MV-4-11 (cell line): ENCODE data around the gene HBEGF.
"Not testable (repeated sequence)": the region's sequence is repeated elsewhere in the genome, so short reads cannot be mapped to it uniquely, and the experiment has no call there.

Source experiments
- DNase-seq: peaks from one replicate; lab custom pipeline; 2025; lab: John Stamatoyannopoulos, UW

Gene HBEGF

DNA sequence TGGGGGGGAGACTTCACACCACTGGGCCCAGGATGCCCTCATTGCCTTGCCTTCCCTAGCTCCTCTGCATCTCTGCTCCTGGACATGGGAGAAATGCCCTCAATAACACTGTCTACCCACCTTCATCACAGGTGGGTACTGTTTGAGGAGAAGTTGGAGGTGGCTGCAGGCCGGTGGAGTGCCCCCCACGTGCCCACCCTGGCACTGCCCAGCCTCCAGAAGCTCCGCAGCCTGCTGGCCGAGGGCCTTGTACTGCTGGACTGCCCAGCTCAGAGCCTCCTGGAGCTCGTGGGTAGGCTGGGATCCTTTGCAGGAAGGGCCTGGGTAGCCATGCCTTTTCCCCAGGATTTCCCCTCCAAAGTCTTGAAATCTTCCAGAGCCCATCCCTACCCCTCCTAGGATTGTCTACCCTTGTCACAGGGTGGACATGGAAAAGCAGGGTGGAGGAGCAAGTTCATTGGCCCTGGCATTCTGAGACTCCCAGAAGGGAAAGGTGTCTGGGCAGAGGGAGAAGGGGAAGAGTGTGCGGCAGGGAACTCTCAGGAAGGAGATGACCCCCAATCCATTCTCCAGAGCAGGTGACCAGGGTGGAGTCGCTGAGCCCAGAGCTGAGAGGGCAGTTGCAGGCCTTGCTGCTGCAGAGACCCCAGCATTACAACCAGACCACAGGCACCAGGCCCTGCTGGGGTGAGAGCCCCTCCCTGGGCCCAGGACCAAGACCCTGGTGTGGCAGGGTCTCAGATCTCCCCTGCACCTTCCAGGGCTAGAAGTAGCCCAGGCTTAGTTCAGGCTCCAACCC lies 14.5 kb upstream of the HBEGF start:
- no peak for DNase-seq

GRCh38 chr5:140360101-140360500 lies 13.7 kb upstream of the HBEGF start, which contains the start of gene SLC4A9:
SLC4A9 (plus strand) TSS chr5:140360194; CDS start chr5:140360237, 43 bp downstream.
- no peak for DNase-seq

- no peak for DNase-seq
These were observed 12.4 kb upstream of the HBEGF start for GRCh38 chr5:140358738-140359310.

- peak; percentile 79 for DNase-seq
These were observed 11.3 kb upstream of the HBEGF start for GRCh38 chr5:140357726-140358093.

DNA sequence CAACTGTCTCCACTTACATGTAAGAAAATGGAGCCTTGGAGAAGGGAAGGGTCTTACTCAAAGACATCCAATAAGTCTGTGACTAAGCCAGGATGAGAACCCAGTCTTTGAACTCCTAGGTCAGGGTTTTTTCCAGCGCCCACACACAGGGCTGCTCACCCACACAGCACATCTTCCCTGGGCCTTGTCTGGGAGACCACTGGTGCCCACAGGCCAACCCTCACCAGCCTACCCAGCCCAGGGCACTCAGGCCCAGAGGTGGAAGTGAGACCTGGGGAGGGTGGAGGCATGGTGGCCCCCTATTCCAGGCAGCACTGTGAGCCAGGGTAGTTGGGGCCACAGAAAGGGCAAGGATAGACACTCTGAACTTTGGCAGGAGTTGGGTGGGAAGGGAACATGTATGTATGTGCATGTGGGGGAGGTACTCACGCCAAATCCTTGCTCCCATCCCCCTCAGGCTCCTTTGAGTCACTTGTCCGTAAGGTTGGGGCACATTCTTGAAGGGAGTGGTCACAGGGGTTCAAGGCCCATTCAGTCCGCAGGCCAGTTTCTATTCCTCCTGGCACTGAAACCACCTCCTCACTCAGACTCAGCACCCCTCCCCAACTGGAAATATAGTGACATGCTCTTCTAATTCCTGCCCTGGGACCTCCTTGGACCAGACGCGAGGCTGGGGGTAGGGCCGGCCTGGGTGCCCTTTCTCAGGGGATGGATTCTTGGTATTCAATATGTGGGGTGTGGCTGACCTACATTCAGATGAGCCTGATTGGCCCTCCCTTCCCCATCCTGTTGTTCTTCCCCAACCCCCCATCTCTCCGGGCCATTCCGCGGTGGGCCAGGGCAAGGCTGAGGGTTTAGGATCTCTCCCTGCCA lies 10.7 kb upstream of the HBEGF start:
- peak; percentile 85 for DNase-seq

DNA sequence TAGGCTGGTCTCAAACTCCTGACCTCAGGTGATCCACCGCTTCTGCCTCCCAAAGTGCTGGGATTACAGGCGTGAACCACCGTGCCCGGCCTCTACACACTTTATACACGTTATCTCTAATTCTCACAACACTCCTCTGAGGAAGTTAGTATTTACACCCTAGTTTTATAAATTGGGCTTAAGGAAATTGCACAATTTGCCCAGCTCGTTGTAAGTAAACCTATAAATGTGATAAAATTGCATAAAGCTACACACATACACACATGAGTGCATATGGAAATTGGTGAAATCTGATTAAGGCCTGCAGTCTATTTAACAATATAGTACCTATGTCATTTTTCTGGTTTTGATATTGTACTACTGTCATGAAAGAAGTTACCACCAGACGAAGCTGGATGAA lies 9.1 kb upstream of the HBEGF start:
- DNase-seq: peak; percentile 61

DNA sequence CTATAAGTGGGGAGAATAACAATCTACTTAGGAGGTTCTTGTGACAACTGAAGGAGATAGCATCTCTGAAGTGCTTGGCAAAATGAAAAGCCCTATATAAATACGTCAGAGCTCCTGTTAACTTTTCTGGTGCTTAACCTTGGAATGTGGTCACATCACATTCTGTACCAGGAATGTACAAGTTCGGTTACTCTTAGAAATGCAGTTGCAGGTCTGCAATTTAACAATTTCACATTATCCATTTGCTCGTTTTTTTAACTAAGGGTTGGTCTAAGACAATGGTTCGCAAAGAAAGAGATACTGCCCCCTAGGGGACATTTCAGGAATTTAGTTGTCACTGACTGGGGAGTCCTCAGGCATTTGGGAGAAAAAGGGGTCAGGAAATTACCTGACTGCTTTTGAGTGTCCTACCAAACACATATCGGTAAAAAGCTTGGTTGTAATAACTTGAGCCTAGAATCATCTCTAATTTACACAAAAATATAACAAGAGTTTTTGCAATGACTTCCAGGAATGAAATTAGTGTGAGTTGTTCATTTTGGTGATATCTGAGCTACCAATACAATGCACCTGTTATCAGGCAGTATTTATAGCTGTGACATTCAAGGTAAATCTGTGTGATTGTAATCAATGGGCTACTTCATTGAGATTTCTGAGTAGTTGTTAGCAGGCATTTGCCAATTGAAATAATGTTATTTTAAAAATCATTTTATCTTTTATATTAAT lies 5.4 kb upstream of the HBEGF start:
- DNase-seq: peak; percentile 69

DNA sequence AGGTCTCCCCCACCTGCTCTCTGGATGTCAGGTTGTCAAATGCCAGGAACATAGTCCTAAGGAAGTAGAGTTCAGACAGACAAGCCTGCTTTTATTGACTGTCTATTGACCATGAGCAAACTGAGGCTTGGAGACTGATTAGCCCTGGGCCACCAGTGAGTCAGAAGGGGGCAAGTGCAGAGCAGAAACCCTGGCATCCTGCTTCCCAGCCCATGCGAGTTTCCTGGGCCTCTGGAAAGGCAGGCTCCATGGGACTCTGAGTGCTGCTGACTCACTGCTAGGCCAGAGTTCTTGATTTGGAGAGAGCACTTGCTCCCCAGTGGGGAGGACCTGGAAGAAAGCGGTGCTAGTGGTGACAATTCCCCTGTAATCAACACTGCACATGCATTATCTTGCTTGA lies 2.8 kb upstream of the HBEGF start:
- DNase-seq: no peak

DNA sequence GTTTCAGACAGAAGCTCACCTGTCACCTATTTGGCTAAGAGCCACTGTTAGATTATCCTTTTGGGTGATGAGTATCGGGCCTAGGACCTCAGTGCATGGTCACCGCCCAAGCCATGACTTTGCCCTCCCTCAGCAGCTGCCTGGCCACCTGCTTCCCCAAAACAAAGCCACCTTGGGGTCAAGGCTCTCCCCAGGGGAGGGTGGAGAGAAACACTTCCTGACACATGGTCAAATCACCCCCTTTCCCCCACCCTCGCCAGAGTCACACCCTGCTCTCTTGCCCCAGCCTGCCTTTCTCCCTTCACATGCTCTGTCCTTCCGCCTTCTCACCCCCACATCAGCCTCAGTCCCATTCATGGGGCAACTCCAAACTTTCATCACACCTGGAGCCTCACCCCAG lies 1.7 kb upstream of the HBEGF start:
- no peak for DNase-seq

DNA sequence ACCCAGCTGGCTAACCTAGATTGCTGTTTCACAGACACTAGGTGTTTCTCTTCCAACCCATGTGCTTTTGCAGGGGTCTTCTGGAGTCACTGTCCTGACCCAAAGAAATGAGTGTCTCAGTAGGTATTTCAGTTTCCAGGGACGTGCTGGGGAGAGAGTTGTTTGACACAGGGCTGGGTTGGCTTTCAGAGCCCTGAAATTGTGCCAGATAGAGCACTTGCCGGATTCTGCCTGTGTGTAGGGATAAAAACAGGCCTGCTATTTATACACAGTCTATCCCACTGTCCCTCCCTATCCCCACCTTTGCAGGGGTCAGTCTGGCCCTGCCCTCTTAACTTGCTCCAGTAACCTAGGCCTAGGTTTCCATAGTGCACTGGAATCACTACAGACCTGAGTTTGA lies 957 bp upstream of the HBEGF start:
- no peak for DNase-seq

DNA sequence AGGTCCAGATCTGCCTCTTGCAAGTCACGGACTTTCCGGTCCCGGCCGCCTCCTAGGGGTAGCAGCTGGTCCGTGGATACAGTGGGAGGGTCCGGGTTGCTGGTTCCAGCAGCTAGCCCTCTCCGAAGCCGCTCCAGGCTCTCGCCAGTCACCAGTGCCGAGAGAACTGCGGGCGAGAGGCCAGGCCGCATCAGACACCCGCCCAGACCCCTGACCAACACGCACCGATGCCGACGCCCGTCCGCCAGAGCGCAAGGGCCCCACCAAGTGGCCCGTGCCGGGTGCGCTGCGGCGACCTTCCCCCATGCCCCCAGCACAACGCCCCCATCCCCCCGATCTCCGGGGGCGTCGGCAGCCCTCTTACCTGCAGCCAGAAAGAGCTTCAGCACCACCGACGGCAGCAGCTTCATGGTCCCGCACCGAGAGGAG lies 470 bp downstream of the HBEGF start:
- peak; percentile 21 for DNase-seq

GRCh38 chr5:140344683-140345423 lies 1.6 kb downstream of the HBEGF start:
- no peak for DNase-seq

GRCh38 chr5:140343849-140344248 lies 2.6 kb downstream of the HBEGF start:
- DNase-seq: not testable (repeated sequence)

- peak; percentile 56 for DNase-seq
These were observed 3.5 kb downstream of the HBEGF start for GRCh38 chr5:140342896-140343295.

- DNase-seq: peak; percentile 98
These were observed 4.1 kb downstream of the HBEGF start for GRCh38 chr5:140342287-140342686.

GRCh38 chr5:140341591-140341990 lies 4.8 kb downstream of the HBEGF start:
- no peak for DNase-seq

DNA sequence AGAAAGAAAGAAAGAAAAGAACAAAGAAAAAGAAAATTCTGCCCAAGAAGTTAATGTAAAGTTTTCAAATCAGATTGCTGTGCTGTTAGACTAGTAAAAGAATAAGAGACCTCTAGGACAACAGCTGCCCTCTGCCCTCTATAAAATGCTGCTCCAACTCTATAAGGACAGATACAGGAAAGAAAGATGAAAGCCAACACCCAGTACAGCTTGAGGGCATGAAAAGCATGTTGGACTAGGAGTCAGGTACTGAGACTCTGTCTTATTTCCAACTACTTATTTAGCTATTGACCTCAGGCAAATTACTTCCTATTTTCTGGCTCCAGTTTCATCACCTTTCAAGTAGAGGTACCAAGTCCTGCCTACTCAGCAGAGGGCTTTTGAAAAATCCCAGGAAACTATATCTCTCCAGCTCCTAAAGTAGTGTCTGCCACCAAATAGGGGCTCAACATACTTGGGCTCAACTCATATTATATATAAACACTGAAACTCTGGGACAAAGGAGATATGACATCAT lies 5.7 kb downstream of the HBEGF start:
- DNase-seq: peak; percentile 34

DNA sequence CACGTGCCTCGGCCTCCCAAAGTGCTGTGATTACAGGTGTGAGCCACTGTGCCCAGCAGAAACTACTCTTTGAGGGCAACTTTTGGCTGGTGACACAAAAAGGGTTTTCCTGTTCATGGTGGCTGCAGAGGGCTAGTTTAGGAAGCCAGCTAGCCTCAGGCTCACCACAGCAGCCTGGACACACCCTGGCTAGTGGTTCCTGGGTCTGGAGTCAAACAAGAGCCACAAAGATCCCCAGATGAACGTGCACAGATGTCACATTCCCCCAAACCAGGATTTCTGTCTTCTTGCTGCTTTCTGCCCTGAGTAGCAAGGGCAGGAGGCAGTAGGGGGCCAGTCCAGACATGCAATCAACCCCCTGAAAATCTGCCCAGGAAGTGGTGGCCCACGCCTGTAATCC lies 6.8 kb downstream of the HBEGF start:
- peak; percentile 86 for DNase-seq

DNA sequence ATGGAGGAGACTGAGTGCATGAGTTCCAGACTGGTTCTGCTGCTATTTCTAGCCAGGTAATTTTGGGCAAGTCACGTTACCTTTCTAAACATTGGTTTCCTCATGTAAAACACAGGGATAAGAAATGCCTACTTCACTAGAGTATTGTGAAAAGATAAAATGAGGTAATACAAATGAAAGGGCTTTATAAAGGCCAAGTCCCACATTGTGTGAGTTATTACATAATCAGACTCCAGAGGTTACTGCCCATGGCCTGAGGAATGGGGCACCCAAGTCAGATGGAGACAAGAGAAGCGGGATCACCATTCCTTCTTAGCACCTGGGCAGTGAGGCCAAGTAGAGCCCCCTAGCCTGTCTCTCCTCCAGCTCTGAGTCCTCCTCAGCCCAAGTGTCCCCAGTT lies 7.5 kb downstream of the HBEGF start:
- no peak for DNase-seq

DNA sequence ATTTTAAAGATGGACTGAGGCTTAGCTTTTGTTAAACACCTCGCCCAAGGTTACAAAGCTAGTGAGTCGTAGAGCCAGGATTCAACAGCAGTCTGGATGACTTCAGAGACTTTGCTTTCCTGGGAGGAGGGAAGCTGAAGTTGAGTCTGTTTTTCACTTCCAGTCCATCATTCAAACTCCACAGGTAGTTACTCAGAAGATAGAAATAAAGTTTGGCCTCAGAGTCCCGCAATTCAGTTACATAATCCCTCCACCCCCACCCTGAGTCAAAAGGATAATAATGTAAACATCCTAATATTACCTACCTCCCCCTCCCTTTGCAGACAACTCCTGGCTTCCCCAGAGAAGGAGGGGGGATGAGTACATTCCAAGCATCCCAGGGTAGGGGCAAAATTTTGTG lies 8.1 kb downstream of the HBEGF start:
- DNase-seq: no peak

DNA sequence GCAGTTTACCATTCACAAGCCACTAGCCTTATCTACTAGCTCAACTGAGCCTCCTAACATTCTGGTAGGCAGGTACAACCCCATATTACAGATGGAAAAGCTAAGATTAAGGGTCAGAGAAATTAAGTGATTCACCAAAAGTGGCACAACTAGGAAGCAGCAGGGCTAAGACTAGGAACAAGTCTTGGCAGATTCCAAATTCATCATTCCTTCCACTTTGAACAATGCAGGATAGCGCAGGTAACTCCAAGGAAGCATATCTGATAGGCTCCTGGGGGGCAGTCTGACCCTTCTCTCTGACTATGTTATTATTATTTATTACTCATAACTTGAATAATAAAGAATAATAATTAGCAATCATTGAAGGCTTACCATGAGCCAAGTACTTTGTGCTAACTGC lies 8.5 kb downstream of the HBEGF start:
- DNase-seq: no peak
